AG04449 (cell line): Measurements from ENCODE around the gene GON4L.

ENCODE experiments used
- CTCF ChIA-PET: fragments of 350-600 bp; formaldehyde crosslinking; extraction: SDS; loops from one replicate; lab custom pipeline; 2021; ENCODE audit warnings: antibody characterized with exemption; lab: Yijun Ruan, JAX
- POLR2A ChIA-PET: fragments of 400-600, 350-600 bp; formaldehyde crosslinking; extraction: SDS; loops from one replicate; lab custom pipeline; 2020; ENCODE audit warnings: antibody characterized with exemption, inconsistent platforms; lab: Yijun Ruan, JAX
- DNase-seq: peaks from one replicate; pipeline ENCODE4 v3.0.0-alpha.2; 2010; ENCODE audit warnings: low read depth, low spot score
- H3K4me3 ChIP-seq: 2 replicates; pipeline ENCODE4 v1.5.1; 2011; ENCODE audit warnings: low read depth, mild to moderate bottlenecking, control low read depth, low read length
- CTCF ChIP-seq: IDR thresholded peaks from one replicate; pipeline ENCODE4 v1.5.1; 2011; ENCODE audit warnings: mild to moderate bottlenecking, moderate library complexity, low read length, control low read depth, inconsistent platforms; ENCODE audit not compliant: insufficient read depth; ENCODE audit errors: missing control alignments

The GON4L gene

GRCh38 chr1:155873860-155874259 lies 16.8 kb upstream of the GON4L start:
- ChIA-PET CTCF (interaction anchor here (1.6 to 2.7 kb wide), 2 partner anchors 8 to 11 kb away, joined by 4 to 13 read pairs; no protein-coding TSS in a partner anchor), POLR2A (no interaction called here)
- no peak overlapping the region for H3K4me3 ChIP-seq
- no peak for DNase-seq
- no peak for TF ChIP-seq CTCF

GRCh38 chr1:155872527-155872926 lies 15.5 kb upstream of the GON4L start:
- H3K4me3 ChIP-seq: no peak overlapping the region
- ChIA-PET POLR2A (no interaction called here), CTCF (interaction anchor here (1.6 to 2.7 kb wide), 3 partner anchors 10 to 13 kb away, joined by 4 to 13 read pairs (median 4); no protein-coding TSS in a partner anchor)
- TF ChIP-seq CTCF: no peak
- DNase-seq: no peak

GRCh38 chr1:155871390-155871789 lies 14.4 kb upstream of the GON4L start:
- H3K4me3 ChIP-seq: no peak overlapping the region
- ChIA-PET CTCF (interaction anchor here (1.7 to 2.7 kb wide), 2 partner anchors 11 to 14 kb away, joined by 4 to 13 read pairs; no protein-coding TSS in a partner anchor), POLR2A (no interaction called here)
- no peak for TF ChIP-seq CTCF
- no peak for DNase-seq

GRCh38 chr1:155867766-155868165 lies 10.8 kb upstream of the GON4L start:
- no peak for TF ChIP-seq CTCF
- H3K4me3 ChIP-seq: no peak overlapping the region
- DNase-seq: no peak
- ChIA-PET CTCF (interaction anchor here (1.5 kb wide), 1 partner anchor 11 kb away, joined by 4 read pairs; no protein-coding TSS in a partner anchor), POLR2A (no interaction called here)

DNA sequence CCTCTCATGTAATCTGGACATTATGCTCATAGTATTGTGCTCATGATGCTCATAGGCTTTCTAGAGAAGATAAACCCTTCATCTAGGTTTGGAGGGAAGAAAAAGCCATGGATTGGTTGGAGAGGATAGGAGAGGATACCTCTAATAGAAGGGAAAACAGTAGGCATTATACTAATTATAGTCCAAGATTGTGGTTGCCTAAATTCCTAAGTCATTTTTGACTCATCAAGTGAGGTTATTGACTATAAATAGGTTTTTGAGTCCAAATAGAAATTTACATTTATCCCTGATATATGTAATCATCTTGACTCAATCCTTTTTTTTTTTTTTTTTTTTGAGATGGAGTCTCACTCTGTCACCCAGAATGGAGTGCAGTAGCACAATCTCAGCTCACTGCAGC lies 7.4 kb upstream of the GON4L start:
- H3K4me3 ChIP-seq: no peak overlapping the region
- CTCF ChIA-PET: no interaction called here
- POLR2A ChIA-PET: interaction anchor here (0.6 kb wide), 1 partner anchor 24 kb away, joined by 3 read pairs; no protein-coding TSS in a partner anchor
- no peak for DNase-seq
- no peak for TF ChIP-seq CTCF

- CTCF ChIA-PET: interaction anchor here (1.4 to 2.2 kb wide), 3 partner anchors 10 to 128 kb away, joined by 3 to 5 read pairs (median 4); no protein-coding TSS in a partner anchor
- no peak for DNase-seq
- no peak for TF ChIP-seq CTCF
- POLR2A ChIA-PET: no interaction called here
- no peak overlapping the region for H3K4me3 ChIP-seq
Observed at GRCh38 chr1:155861896-155862295, 4.9 kb upstream of the GON4L start.
